Naive B cell (primary cell): ENCODE data around the gene CARD10. TPM values are rescaled to one million over a fixed set of nuclear protein-coding genes. Genes with fewer than 3 reads are reported as not detected.

Source experiments
- ATAC-seq, 2 donors: fragments of 150-1000 bp; cut with Tn5 transposase; 2 replicates each; pipeline ENCODE4 v1.10.0; 2021; ENCODE audit warnings: low read depth in 2 of 2, mild to moderate bottlenecking in 2 of 2, moderate library complexity in 2 of 2
- DNase-seq: peaks from one replicate; pipeline ENCODE4 v3.0.0; 2022
- H3K27ac Mint-ChIP-seq, 6 donors: one replicate each; pipeline ENCODE4 v1.8.0; 2020 to 2022; ENCODE audit warnings: mild to moderate bottlenecking in 6 of 6, mixed read lengths in 6 of 6, moderate library complexity in 5 of 6, inconsistent platforms in 2 of 6
- H3K27me3 Mint-ChIP-seq, 3 donors: one replicate each; pipeline ENCODE4 v1.8.0; 2021 to 2022; ENCODE audit warnings: mixed read lengths in 3 of 3, mild to moderate bottlenecking in 1 of 3
- H3K36me3 Mint-ChIP-seq, 2 donors: one replicate each; pipeline ENCODE4 v1.8.0; 2020 to 2022; ENCODE audit warnings: mixed read lengths in 2 of 2, inconsistent platforms in 1 of 2, mild to moderate bottlenecking in 1 of 2
- H3K4me1 Mint-ChIP-seq, 3 donors: one replicate each; pipeline ENCODE4 v1.8.0; 2020 to 2022; ENCODE audit warnings: mixed read lengths in 3 of 3, inconsistent platforms in 1 of 3, mild to moderate bottlenecking in 1 of 3, moderate library complexity in 1 of 3
- H3K4me3 Mint-ChIP-seq, 8 donors: one replicate each; pipeline ENCODE4 v1.8.0; 2020 to 2022; ENCODE audit warnings: mild to moderate bottlenecking in 8 of 8, mixed read lengths in 8 of 8, moderate library complexity in 8 of 8, inconsistent platforms in 2 of 8
- H3K9me3 Mint-ChIP-seq, 7 donors: one replicate each; pipeline ENCODE4 v1.8.0; 2020 to 2022; ENCODE audit warnings: mixed read lengths in 7 of 7, mild to moderate bottlenecking in 5 of 7, inconsistent platforms in 2 of 7, moderate library complexity in 1 of 7
- polyA plus RNA-seq, 6 donors: library from polyadenylated mRNA; unstranded; fragments of 300-500 nt; fragmentation: Illumina TruSeq; gene quantifications; one replicate each; pipeline ENCODE4 v1.2.3, GENCODE V29; 2021; ENCODE audit warnings: low read depth in 6 of 6

CARD10 gene, protein sequence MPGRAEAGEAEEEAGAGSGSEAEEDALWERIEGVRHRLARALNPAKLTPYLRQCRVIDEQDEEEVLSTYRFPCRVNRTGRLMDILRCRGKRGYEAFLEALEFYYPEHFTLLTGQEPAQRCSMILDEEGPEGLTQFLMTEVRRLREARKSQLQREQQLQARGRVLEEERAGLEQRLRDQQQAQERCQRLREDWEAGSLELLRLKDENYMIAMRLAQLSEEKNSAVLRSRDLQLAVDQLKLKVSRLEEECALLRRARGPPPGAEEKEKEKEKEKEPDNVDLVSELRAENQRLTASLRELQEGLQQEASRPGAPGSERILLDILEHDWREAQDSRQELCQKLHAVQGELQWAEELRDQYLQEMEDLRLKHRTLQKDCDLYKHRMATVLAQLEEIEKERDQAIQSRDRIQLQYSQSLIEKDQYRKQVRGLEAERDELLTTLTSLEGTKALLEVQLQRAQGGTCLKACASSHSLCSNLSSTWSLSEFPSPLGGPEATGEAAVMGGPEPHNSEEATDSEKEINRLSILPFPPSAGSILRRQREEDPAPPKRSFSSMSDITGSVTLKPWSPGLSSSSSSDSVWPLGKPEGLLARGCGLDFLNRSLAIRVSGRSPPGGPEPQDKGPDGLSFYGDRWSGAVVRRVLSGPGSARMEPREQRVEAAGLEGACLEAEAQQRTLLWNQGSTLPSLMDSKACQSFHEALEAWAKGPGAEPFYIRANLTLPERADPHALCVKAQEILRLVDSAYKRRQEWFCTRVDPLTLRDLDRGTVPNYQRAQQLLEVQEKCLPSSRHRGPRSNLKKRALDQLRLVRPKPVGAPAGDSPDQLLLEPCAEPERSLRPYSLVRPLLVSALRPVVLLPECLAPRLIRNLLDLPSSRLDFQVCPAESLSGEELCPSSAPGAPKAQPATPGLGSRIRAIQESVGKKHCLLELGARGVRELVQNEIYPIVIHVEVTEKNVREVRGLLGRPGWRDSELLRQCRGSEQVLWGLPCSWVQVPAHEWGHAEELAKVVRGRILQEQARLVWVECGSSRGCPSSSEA
- polyA plus RNA-seq, result not detected

- H3K27ac Mint-ChIP-seq, result peak within 1 kb of the TSS in 2 of 6 donors; percentile 12 to 38
- H3K4me1 Mint-ChIP-seq, result peaks cover 5 to 8% (median 6%) of the 10 kb centered on the region in 3 donors
- ATAC-seq, result peak; percentile 63 to 67
- H3K36me3 Mint-ChIP-seq, result no peaks in the 10 kb centered on the region
- DNase-seq, result no peak
- peaks cover 32 to 72% (median 43%) of the 10 kb centered on the region in 3 donors for H3K27me3 Mint-ChIP-seq
- peaks cover 0 to 7% (median 5%) of the 10 kb centered on the region in 7 donors for H3K9me3 Mint-ChIP-seq
- peak within 1 kb of the TSS; percentile 57 to 92 (median 80) for H3K4me3 Mint-ChIP-seq
Observed at GRCh38 chr22:37519268-37520195, at the start of gene CARD10. CARD10 (minus strand) TSS chr22:37519415; CDS start chr22:37519200, 215 bp downstream.

DNA sequence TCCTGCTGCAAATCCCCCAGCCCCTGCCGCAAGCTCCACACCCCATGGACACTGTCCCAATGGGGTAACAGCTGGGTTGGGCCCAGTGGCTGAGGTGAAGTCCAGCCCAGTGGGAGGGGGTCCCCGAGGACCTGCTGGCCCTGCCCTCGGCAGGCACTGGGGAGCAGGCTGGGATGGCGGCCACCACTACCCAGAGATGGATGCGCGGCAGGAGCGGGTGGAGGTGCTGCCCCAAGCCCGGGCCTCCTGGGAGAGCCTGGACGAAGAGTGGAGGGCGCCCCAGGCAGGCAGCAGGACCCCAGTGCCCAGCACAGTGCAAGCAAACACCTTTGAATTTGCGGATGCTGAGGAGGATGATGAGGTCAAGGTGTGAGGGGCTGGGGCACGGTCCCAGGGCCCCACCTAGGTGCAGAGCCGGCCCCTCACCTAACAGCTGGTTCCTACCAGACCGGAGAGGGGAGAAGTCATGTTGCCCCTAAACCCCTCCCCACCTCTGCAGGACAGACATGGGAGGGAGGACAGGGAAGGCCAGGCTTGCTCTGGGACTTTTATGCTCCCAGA lies 49.3 kb upstream of the CARD10 start:
- H3K27me3 Mint-ChIP-seq, result peaks cover 2 to 15% (median 5%) of the 10 kb centered on the region in 3 donors
- DNase-seq, result no peak

GRCh38 chr22:37568012-37568411 lies 48.8 kb upstream of the CARD10 start:
- Mint-ChIP-seq H3K36me3 (no peaks in the 10 kb centered on the region), H3K27ac (no peak overlapping the region), H3K27me3 (peaks cover 7 to 20% (median 10%) of the 10 kb centered on the region in 3 donors), H3K4me1 (peaks cover 9 to 32% (median 21%) of the 10 kb centered on the region in 3 donors), H3K4me3 (no peak overlapping the region), H3K9me3 (no peaks in the 10 kb centered on the region)
- no peak for ATAC-seq
- no peak for DNase-seq

More for the DNA sequence above, 49.3 kb upstream of the CARD10 start:
- no peak for ATAC-seq
- no peaks in the 10 kb centered on the region for H3K36me3 Mint-ChIP-seq
- H3K9me3 Mint-ChIP-seq, result no peaks in the 10 kb centered on the region
- H3K4me1 Mint-ChIP-seq, result peaks cover 9 to 27% (median 21%) of the 10 kb centered on the region in 3 donors
- no peak overlapping the region for H3K27ac Mint-ChIP-seq
- H3K4me3 Mint-ChIP-seq, result no peak overlapping the region

DNA sequence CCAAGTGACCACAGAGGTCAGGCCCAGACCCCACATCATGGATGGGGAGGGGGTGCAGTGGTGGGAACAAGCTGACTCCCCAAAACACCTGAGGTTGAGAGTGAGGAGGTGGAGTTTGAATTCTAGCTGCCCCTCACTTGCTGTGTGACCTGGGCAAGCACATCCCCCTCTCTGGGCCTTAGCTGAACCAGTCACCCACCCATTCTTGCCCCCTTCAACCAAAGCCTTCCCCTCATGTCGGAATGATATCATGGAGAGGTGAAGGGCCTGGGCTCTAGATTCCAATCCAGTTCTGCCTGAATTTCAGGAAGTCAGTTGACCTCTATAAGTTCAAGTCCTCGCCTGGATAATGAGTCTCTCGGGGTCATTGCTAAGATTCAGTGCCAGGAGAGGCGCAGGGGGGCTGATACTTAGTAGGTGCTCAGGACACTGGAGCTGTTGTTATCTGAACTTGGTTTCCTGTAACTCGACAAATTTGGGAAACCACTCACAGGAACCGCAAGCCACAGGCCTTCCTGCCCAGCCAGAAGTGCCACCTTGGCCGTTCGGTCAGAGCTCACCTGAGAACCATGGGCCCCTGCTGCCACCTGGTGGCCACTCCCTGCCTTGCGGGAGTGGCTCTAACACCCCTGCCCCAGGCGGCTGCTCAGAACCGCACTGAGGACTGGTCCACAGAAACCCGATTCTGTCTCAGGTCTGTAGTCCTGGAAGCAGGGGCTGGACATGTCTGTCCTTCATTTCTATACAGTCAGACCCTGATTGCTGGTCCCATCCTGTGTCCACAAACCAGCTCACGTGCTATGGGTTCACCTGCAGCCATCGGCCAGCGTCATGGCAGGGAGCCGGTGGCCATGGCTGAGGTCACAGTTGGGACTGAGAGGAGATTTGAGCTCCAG lies 47.9 kb upstream of the CARD10 start:
- ATAC-seq (peak; percentile 81 to 83), DNase-seq (peak; percentile 84)
- Mint-ChIP-seq H3K36me3 (no peaks in the 10 kb centered on the region), H3K4me3 (peak overlapping the region; percentile 54 to 89 (median 76)), H3K27ac (peak overlapping the region in 4 of 6 donors; percentile 45 to 92 (median 88)), H3K4me1 (peaks cover 14 to 37% (median 25%) of the 10 kb centered on the region in 3 donors), H3K27me3 (peaks cover 7 to 28% (median 19%) of the 10 kb centered on the region in 3 donors), H3K9me3 (no peaks in the 10 kb centered on the region)

DNA sequence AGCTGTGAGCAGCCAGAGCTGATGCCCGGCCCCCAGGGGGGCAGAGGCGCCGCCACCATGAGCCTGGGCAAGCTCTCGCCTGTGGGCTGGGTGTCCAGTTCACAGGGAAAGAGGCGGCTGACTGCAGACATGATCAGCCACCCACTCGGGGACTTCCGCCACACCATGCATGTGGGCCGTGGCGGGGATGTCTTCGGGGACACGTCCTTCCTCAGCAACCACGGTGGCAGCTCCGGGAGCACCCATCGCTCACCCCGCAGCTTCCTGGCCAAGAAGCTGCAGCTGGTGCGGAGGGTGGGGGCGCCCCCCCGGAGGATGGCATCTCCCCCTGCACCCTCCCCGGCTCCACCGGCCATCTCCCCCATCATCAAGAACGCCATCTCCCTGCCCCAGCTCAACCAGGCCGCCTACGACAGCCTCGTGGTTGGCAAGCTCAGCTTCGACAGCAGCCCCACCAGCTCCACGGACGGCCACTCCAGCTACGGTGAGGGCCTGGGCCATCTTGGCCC lies 47.2 kb upstream of the CARD10 start:
- Mint-ChIP-seq H3K27me3 (peaks cover 13 to 30% (median 27%) of the 10 kb centered on the region in 3 donors), H3K9me3 (no peaks in the 10 kb centered on the region), H3K36me3 (no peaks in the 10 kb centered on the region), H3K4me1 (peaks cover 21 to 43% (median 33%) of the 10 kb centered on the region in 3 donors), H3K4me3 (peak overlapping the region; percentile 54 to 89 (median 72)), H3K27ac (peak overlapping the region in 3 of 6 donors; percentile 45 to 90 (median 88))
- DNase-seq, result peak; percentile 64
- ATAC-seq, result peak; percentile 61 to 69

DNA sequence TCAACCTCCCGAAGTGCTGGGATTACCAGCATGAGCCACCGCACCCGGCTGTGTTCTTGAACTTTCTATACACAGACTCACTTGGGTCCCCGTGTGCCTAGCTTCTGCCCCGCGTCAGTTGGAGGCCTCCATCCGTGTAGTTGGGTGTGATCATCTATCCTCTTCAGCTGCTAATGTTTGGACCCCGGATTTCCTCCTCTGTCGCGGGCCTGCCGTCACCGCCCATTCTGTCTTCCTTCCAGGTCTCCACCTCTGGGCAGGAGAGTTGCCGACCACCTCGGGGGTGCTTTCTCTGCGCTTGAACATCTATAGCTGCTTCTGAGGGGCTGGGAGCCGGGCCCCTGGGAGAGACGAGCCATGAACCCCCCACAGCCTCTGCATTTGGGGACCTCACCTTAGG lies 46.6 kb upstream of the CARD10 start:
- Mint-ChIP-seq H3K27ac (peak overlapping the region in 4 of 6 donors; percentile 20 to 83 (median 38)), H3K36me3 (no peaks in the 10 kb centered on the region), H3K4me3 (peak overlapping the region; percentile 54 to 89 (median 72)), H3K9me3 (no peaks in the 10 kb centered on the region), H3K4me1 (peaks cover 24 to 45% (median 37%) of the 10 kb centered on the region in 3 donors), H3K27me3 (peaks cover 13 to 36% (median 28%) of the 10 kb centered on the region in 3 donors)
- DNase-seq, result peak; percentile 26
- peak; percentile 7 to 15 for ATAC-seq

- Mint-ChIP-seq H3K4me1 (peaks cover 24 to 45% (median 37%) of the 10 kb centered on the region in 3 donors), H3K36me3 (no peaks in the 10 kb centered on the region), H3K27ac (peak overlapping the region in 2 of 6 donors; percentile 36 to 72), H3K4me3 (no peak overlapping the region), H3K27me3 (peaks cover 17 to 42% (median 28%) of the 10 kb centered on the region in 3 donors), H3K9me3 (no peaks in the 10 kb centered on the region)
- DNase-seq (no peak), ATAC-seq (no peak)
Observed at GRCh38 chr22:37564111-37564711, 45.0 kb upstream of the CARD10 start.

DNA sequence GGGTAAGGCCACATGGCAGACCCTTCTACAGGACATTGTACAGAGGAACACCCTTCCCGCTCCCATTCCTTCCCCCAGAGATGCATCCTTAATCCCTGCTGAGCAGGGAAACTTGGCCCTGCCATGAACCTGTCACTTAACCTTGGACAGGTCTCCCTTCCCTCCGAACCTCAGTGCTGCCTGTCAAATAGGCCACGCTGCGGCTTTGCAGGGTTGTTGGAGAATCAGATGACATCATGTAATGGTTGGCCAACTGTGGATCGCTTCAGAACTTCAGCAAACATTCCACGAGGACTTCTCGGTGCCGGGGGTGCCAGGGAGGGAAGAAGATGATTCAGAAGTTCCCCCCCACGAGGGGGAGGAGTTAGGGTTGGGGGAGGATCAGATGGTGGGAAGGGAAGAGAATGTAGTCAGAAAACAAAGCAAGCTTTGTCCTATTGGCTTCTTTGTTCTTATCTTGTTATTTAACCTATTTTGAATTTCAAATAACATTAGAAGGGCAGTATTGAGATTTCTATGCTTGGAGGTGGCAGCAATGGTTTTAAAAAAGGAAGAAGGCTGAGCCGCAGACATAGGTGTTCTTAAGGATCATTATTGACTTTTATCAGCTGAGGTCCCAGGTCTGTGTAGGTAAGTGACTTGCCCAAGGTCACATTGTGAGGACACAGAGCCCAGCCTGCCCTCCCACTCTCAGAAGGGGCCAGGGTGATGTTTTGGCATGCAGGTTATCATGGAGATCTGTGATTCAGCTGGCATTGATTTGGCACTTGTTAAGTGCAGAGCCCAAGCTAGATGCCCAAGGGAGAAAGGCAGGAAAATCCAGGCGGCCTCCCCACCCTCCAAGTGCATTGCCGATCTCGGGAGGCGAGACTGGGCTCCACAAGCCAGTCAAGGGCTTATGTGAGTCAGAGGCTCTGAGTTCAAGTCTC lies 44.2 kb upstream of the CARD10 start:
- Mint-ChIP-seq H3K4me1 (peaks cover 24 to 45% (median 37%) of the 10 kb centered on the region in 3 donors), H3K27me3 (peaks cover 17 to 50% (median 28%) of the 10 kb centered on the region in 3 donors), H3K4me3 (peak overlapping the region in 3 of 8 donors; percentile 53 to 70 (median 53)), H3K27ac (peak overlapping the region in 1 of 6 donors; percentile 28), H3K9me3 (no peaks in the 10 kb centered on the region), H3K36me3 (no peaks in the 10 kb centered on the region)
- DNase-seq, result no peak
- ATAC-seq, result no peak

GRCh38 chr22:37562049-37562875 lies 43.0 kb upstream of the CARD10 start:
- ATAC-seq (no peak), DNase-seq (no peak)
- Mint-ChIP-seq H3K27ac (peak overlapping the region in 1 of 6 donors; percentile 84), H3K36me3 (no peaks in the 10 kb centered on the region), H3K27me3 (peaks cover 23 to 57% (median 35%) of the 10 kb centered on the region in 3 donors), H3K4me1 (peaks cover 24 to 39% (median 32%) of the 10 kb centered on the region in 3 donors), H3K9me3 (no peaks in the 10 kb centered on the region), H3K4me3 (peak overlapping the region; percentile 75 to 89 (median 86))
